ENCODE measurements around the gene DNAH11. TPM values are rescaled to one million over a fixed set of nuclear protein-coding genes. Genes with fewer than 3 reads are reported as not detected.

The DNAH11 gene
- total and polyA plus RNA-seq, 2 of the 8 experiments (the other 6 are each of a cell fraction or from before 2014, with no cell fraction given), result 1.8 to 4.9 TPM

- ChIA-PET CTCF (ENCODE audit: partially characterized antibody) (interaction anchor here (1.1 to 1.6 kb wide), 3 partner anchors 8 to 13 kb away, joined by 3 read pairs; no protein-coding TSS in a partner anchor), POLR2A (ENCODE audit: partially characterized antibody) (interaction anchor here (1.0 kb wide), 1 partner anchor 290 kb away, joined by 3 read pairs; no protein-coding TSS in a partner anchor)
- H3K18ac ChIP-seq (ENCODE audit: extremely low read depth, low read length), result no peak overlapping the region
- TF ChIP-seq ATF2 (IDR thresholded peaks at IDR 0.05; ENCODE audit: low read length) (no peak), TAF1 (IDR thresholded peaks at IDR 0.05; ENCODE audit: low read depth, low read length) (no peak), TAF7 (optimal IDR thresholded peaks at IDR 0.05; ENCODE audit: borderline replicate concordance, low read depth, low read length) (no peak), SIX5 (IDR thresholded peaks at IDR 0.05; ENCODE audit: low read depth, low read length) (no peak), POLR2A (IDR thresholded peaks at IDR 0.05; ENCODE audit: control extremely low read depth in 1 of 2, low read depth in 2 of 2, low read length in 2 of 2) (no peak), KDM1A (IDR thresholded peaks at IDR 0.05; ENCODE audit: borderline replicate concordance, low read length) (no peak), SUZ12 (IDR thresholded peaks at IDR 0.05; ENCODE audit: low read length) (no peak), MAFK (IDR thresholded peaks at IDR 0.05; ENCODE audit: low read depth, low read length) (no peak), GABPA (IDR thresholded peaks at IDR 0.05; ENCODE audit: borderline replicate concordance, insufficient read depth, low read length) (no peak), ZNF274 (IDR thresholded peaks at IDR 0.05; ENCODE audit: borderline replicate concordance, extremely low read depth, low read length) (no peak), YY1 (IDR thresholded peaks at IDR 0.05; ENCODE audit: low read depth, low read length) (no peak), EZH2 (IDR thresholded peaks at IDR 0.05; ENCODE audit: low read depth, low read length, severe bottlenecking) (no peak), POLR2AphosphoS5 (IDR thresholded peaks at IDR 0.05; ENCODE audit: low read depth, low read length) (no peak)
- H3K9me3 ChIP-seq (ENCODE audit: insufficient read depth in 2 of 2, low read depth in 1 of 2, low read length in 1 of 2), result no peaks in the 10 kb centered on the region
- H3K14ac ChIP-seq (ENCODE audit: insufficient read length), result no peak overlapping the region
- no peak overlapping the region for H3K4ac ChIP-seq (replicated peaks; ENCODE audit: insufficient read length, low read depth, low read length)
- H2BK15ac ChIP-seq (ENCODE audit: low read length), result no peak overlapping the region
- no peaks in the 10 kb centered on the region for H3K23me2 ChIP-seq (ENCODE audit: low read depth, low read length)
- no peak overlapping the region for H2AK5ac ChIP-seq (ENCODE audit: low read depth, low read length)
- H3K9ac ChIP-seq (replicated peaks in 1 of 4; ENCODE audit: extremely low read depth in 1 of 4, low read depth in 3 of 4, low read length in 3 of 4), result no peak overlapping the region
- H3K4me1 ChIP-seq (replicated peaks in 1 of 4; ENCODE audit: control insufficient read depth in 3 of 4, insufficient read depth in 4 of 4, low read length in 3 of 4), result no peaks in the 10 kb centered on the region
- H2BK12ac ChIP-seq (ENCODE audit: low read depth, low read length), result no peak overlapping the region
- H4K5ac ChIP-seq (ENCODE audit: insufficient read length, low read depth, low read length), result no peak overlapping the region
- H3K36me3 ChIP-seq (ENCODE audit: control insufficient read depth in 2 of 4, insufficient read depth in 4 of 4, low read length in 3 of 4), result no peaks in the 10 kb centered on the region
- no peak for DNase-seq (ENCODE audit: low read depth in 1 of 2, low spot score in 2 of 2)
- H3K79me1 ChIP-seq (ENCODE audit: low read depth, low read length), result no peaks in the 10 kb centered on the region
- no peak overlapping the region for H3K4me3 ChIP-seq (ENCODE audit: extremely low read depth in 1 of 4, insufficient read depth in 2 of 4, low read depth in 3 of 4, low read length in 4 of 4)
- no peak overlapping the region for H2AFZ ChIP-seq (ENCODE audit: low read length)
- H2BK20ac ChIP-seq (ENCODE audit: low read length), result no peak overlapping the region
- no peak overlapping the region for H4K91ac ChIP-seq (replicated peaks; ENCODE audit: insufficient read length, low read length)
- H2BK5ac ChIP-seq (ENCODE audit: low read depth, low read length), result no peak overlapping the region
- no peak overlapping the region for H3K23ac ChIP-seq (ENCODE audit: insufficient read length)
- H4K20me1 ChIP-seq (replicated peaks in 1 of 2; ENCODE audit: control insufficient read depth in 1 of 2, insufficient read depth in 2 of 2, low read length in 2 of 2), result no peaks in the 10 kb centered on the region
- H4K8ac ChIP-seq (ENCODE audit: extremely low read depth, insufficient read depth, low read length), result no peak overlapping the region
- no peak for FAIRE-seq
- H3K27me3 ChIP-seq (replicated peaks in 1 of 4; ENCODE audit: control insufficient read depth in 3 of 4, extremely low read depth in 1 of 4, insufficient read depth in 3 of 4, low read length in 3 of 4), result no peaks in the 10 kb centered on the region
- H3K27ac ChIP-seq (ENCODE audit: low read depth, low read length), result no peak overlapping the region
- no peak overlapping the region for H3K56ac ChIP-seq (replicated peaks; ENCODE audit: insufficient read length, low read depth, low read length)
- no peak overlapping the region for H2BK120ac ChIP-seq (replicated peaks; ENCODE audit: low read depth, low read length)
- WGBS, 2 experiments (ENCODE audit: extremely low coverage in 1 of 2, insufficient coverage in 1 of 2, insufficient read length in 1 of 2, insufficient replicate concordance in 2 of 2, low coverage in 1 of 2, low lambda C conversion rate in 2 of 2, missing lambda C conversion rate in 1 of 2), result 88% methylated on average over 5 of the region's 5 CpGs; no CpG with 5 or more reads in 1 of the 2 experiments
- H3K4me2 ChIP-seq (ENCODE audit: insufficient read depth in 1 of 2, low read depth in 2 of 2, low read length in 2 of 2), result no peak overlapping the region
- no peaks in the 10 kb centered on the region for H3K79me2 ChIP-seq (ENCODE audit: control insufficient read depth in 1 of 2, insufficient read depth in 2 of 2, low read length in 2 of 2)
These were observed 174.5 kb downstream of the DNAH11 start for GRCh38 chr7:21717323-21717722.
